ENCODE data around the gene MYCBP2.
A peak's percentile ranks its signal among the peaks of the same experiment; 100 is the strongest.

GRCh38 chr13:77300176-77301037 lies 26.5 kb downstream of the MYCBP2 start:
- TF ChIP-seq ZNF521 (tag by site-specific recombination; IDR thresholded peaks at IDR 0.05) (no peak), ZNF830 (tag by site-specific recombination; IDR thresholded peaks at IDR 0.05; ENCODE audit: low read depth) (no peak), EGR2 (tag by site-specific recombination; IDR thresholded peaks at IDR 0.05; ENCODE audit: low read depth) (no peak), ZNF335 (tag by site-specific recombination; conservative IDR thresholded peaks at IDR 0.05) (peak; percentile 30; the same call in 1 of the 2 replicates), ELK4 (IDR thresholded peaks at IDR 0.05; ENCODE audit: borderline replicate concordance, low read depth, low read length) (no peak), REPIN1 (tag by site-specific recombination; IDR thresholded peaks at IDR 0.05; ENCODE audit: low read depth) (no peak), CTCF (tag by site-specific recombination; IDR thresholded peaks at IDR 0.05) (no peak), ZNF266 (tag by site-specific recombination; IDR thresholded peaks at IDR 0.05; ENCODE audit: low read depth) (no peak), HOXA7 (CRISPR knock-in tag; IDR thresholded peaks at IDR 0.05; ENCODE audit: borderline replicate concordance) (no peak), YY1 (tag by site-specific recombination; IDR thresholded peaks at IDR 0.05) (no peak), ZNF214 (tag by site-specific recombination; IDR thresholded peaks at IDR 0.05; ENCODE audit: borderline replicate concordance) (no peak), ZBTB1 (tag by site-specific recombination; IDR thresholded peaks at IDR 0.05) (no peak), REST (tag by site-specific recombination; IDR thresholded peaks at IDR 0.05) (no peak), ZNF140 (tag by site-specific recombination; IDR thresholded peaks at IDR 0.05) (no peak)

All from HEK293 (cell line).